Stimulated activated CD4-positive, alpha-beta T cell treated with anti-CD3 and anti-CD28 coated beads, Interleukin-4, amount 100 ng/mL, for 48 hours (primary cell): ENCODE measurements around the gene PDE4B.

ENCODE experiments used
- DNase-seq, 2 donors: peaks; one replicate each; pipeline ENCODE4 v3.0.0-alpha.2; 2020; ENCODE audit warnings: low read depth in 2 of 2

Gene PDE4B

GRCh38 chr1:65882076-65882475 lies 89.4 kb downstream of the PDE4B start:
- DNase-seq, result no peak

GRCh38 chr1:65889441-65889840 lies 96.7 kb downstream of the PDE4B start:
- DNase-seq, result no peak

- no peak for DNase-seq
These were observed 97.6 kb downstream of the PDE4B start for GRCh38 chr1:65890201-65890843.

GRCh38 chr1:65894738-65895605 lies 102.3 kb downstream of the PDE4B start:
- DNase-seq, result no peak

GRCh38 chr1:65896721-65897120 lies 104.0 kb downstream of the PDE4B start:
- DNase-seq, result no peak

DNA sequence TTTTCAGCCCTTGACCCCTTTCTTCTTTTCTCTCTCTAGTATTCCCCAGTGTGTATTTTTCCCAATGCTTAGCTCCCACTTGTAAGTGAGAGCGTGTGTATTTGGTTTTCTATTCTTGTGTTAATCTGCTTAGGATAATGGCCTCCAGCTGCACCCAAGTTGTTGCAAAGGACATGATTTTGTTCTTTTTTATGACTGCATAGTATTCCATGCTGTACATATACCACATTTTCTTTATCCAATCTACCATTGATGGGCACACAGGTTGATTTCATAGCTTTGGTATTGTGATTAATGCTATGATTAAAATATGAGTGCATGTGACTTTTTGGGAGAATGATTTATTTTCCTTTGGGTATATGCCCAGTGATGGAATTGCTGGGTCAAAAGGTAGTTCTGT lies 104.8 kb downstream of the PDE4B start:
- no peak for DNase-seq

- no peak for DNase-seq
These were observed 112.0 kb downstream of the PDE4B start for GRCh38 chr1:65904681-65905083.

- DNase-seq, result no peak
These were observed 117.7 kb downstream of the PDE4B start for GRCh38 chr1:65910432-65910831.

DNA sequence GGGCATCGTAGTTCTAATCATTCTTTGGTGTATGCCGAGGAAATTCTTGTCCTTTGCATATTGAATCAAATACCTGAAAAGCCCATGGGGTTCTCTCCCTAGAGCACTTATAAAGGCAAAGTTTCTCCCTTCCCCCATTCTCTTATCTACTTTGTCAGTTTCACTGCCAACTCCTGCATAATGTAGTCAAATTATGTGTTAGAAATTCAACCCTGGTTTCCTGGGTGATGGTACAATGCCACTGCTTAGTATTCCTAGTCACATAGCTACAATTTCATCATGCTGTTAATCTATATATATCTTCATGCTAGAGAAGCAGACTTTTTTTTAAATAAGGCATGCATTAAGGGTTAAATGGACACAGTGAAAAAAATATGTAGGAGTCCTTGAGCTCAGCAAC lies 119.0 kb downstream of the PDE4B start:
- DNase-seq, result no peak

GRCh38 chr1:65918564-65918963 lies 125.9 kb downstream of the PDE4B start:
- DNase-seq, result no peak

GRCh38 chr1:65921446-65921845 lies 128.8 kb downstream of the PDE4B start:
- DNase-seq, result no peak

DNA sequence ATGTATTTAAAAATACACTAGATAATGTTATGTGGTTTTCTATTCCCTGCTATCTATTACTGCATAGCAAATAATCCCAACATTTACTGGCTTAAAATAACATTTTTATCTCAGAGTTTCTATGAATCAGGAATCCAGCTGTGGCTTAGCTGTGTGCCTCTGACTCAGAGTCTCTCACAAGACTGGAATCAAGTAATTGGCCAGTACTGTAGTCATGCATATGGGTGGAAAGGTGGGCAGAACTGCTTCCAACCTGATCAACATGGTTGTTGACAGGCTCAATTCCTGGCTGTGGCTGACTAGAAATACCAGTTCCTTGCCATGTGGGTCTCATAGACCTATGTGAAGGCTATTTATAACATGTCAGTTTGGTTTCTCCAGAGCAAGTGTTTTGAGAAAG lies 131.8 kb downstream of the PDE4B start:
- no peak for DNase-seq

DNA sequence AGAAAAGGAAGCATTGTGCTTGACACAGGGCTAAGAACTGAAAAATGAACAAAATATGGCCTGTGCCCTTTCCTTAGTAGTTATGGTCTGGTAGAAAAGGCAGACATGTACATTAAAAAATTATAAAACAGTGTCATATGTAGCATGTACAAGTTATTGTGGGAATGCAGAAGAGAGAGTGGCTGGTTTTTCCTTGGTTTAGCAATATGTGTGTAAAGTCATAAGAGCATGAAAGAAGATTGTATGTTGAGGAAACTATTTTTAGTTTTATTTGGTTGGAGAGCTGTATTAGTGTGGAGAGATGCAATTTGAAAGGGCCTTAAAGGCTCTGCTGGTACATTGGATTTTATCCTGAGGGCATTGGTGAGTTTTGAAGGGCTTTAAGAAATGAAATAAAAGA lies 145.8 kb downstream of the PDE4B start:
- DNase-seq, result no peak

- DNase-seq, result no peak
These were observed 146.5 kb downstream of the PDE4B start for GRCh38 chr1:65939191-65939590.

DNA sequence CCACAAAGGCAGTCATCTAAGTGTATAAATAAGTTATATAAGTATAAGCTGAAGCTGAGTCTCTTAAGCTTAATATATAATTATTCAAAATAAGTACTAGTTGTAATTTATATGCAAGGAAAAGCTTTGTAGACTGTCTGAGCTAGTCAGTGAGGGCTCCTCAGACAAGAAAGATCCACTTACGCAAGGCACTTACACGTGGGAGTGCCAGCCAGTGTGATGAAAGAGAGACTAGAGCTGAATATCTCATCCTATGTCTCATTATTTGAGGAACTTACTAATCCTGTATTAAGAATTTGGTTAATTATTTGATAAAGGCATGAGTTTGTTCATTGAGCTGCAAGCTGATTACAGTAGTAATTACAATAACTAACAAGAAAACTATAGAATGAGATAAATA lies 146.9 kb downstream of the PDE4B start:
- no peak for DNase-seq

DNA sequence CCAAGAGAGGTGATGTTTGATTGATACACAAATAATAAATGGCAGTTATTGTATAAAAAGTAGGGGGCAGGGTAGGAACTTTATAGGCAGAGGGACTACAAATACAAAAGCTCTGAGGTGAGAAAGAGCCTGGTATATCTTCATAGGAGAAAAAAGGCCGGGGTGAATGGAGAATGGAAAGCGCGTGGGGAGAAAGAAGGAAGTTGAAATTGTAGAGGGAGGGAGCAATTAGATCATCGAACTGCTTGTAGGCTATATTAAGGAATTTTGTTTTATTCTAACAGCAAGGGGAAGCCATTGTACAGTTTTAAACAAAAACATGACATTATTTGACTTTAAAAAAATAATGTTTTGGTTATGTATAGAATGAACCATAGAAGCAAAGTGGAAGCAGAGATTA lies 147.4 kb downstream of the PDE4B start:
- DNase-seq, result no peak

- DNase-seq, result no peak
These were observed 149.8 kb downstream of the PDE4B start for GRCh38 chr1:65942476-65942875.

GRCh38 chr1:65946376-65946775 lies 153.7 kb downstream of the PDE4B start:
- no peak for DNase-seq

- DNase-seq, result no peak
These were observed 154.3 kb downstream of the PDE4B start for GRCh38 chr1:65946960-65947359.

- no peak for DNase-seq
These were observed 156.0 kb downstream of the PDE4B start for GRCh38 chr1:65948609-65949229.

- DNase-seq, result no peak
These were observed 156.5 kb downstream of the PDE4B start for GRCh38 chr1:65949230-65949626.

DNA sequence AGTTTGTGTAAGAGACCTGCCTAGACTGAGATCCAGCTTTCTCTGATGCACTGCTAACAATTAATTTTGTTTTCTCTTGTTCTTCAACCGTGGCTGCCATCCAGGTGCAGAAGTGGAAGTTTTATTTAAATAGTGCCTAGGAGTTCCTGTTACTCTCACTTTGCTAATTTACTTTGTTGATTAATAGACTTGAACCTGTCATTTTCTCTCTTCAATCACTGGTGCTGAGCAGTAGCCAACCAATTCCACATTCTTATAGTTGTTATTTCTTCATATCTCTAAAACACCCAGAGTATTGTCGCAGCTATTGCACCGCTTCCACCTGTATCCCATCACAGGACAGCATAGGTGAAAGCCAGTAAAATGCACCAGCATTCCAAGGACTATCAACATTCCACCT lies 157.2 kb downstream of the PDE4B start:
- no peak for DNase-seq

DNA sequence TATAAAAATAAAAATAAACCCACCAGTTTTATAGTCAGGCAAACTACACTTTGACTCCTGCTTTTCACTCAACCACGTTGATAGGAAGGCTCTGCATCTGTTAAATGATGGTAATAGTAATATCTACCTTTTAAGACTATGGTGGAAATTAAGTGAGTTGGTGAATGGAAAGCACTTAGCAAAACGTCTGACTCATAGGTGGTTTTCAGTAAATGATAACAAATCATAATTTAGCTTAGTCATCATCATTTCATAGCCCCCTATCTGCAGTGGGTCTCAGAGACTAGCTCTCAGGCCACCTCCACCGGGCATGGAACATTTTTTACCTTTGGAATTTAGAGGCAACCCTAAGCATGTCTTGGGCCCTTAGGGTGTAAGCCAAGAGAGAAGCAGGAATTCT lies 160.0 kb downstream of the PDE4B start:
- no peak for DNase-seq
